Measurements from ENCODE around the gene MEPE. TPM values are rescaled to one million over a fixed set of nuclear protein-coding genes. Genes with fewer than 3 reads are reported as not detected.
"Not testable (repeated sequence)": the region's sequence is repeated elsewhere in the genome, so short reads cannot be mapped to it uniquely, and the experiment has no call there.

MEPE gene
- total RNA-seq, 1 donor = not detected

DNA sequence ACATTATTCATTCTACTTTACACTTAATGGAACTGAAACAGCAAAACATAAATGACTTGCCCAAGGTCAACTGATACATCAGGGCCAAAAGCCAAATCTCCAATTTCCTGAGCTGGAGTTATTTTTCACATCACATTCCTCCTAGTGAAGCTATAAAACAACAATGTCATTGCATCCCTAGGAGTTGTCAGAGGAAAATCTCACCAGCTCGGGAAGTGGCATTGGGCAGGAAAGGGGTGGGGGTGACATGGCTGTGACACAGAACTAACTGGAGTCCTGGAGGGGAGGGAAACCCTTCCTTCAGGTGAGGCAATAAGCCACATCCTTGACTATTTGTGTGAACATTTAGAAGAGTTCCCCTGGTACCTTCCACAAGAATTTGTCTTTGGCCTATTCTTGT lies 47.3 kb downstream of the MEPE start:
- no peak for DNase-seq (ENCODE audit: low read depth in 2 of 3, low spot score in 2 of 3)

GRCh38 chr4:87881115-87881514 lies 48.3 kb downstream of the MEPE start:
- DNase-seq (ENCODE audit: low read depth in 2 of 3, low spot score in 2 of 3) = no peak

- DNase-seq (ENCODE audit: low read depth in 2 of 3, low spot score in 2 of 3) = no peak
Observed at GRCh38 chr4:87882321-87882720, 49.6 kb downstream of the MEPE start.

DNA sequence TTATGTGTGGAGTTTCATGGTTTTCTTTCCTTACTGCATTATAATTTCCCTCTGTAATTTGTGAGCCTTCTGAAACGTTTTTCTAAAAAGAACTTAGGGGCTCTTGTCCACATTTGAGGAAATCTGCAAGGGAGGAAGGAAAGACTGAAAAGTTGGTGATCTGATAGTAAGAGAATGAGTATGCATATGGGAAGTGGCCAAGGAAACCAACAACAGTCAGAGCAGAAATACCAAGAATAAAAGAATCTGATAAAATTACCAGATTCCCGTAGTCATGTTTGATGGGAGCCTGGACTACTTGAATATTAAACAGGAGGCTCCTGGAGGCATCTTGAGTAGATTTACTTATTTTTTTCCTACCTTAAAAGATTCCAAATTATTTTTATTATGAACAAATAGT lies 50.1 kb downstream of the MEPE start:
- no peak for DNase-seq (ENCODE audit: low read depth in 2 of 3, low spot score in 2 of 3)

- peak in 2 of 3 donors; percentile 24 to 41 for DNase-seq (ENCODE audit: low read depth in 2 of 3, low spot score in 2 of 3)
Observed at GRCh38 chr4:87884976-87885549, 52.3 kb downstream of the MEPE start.

DNA sequence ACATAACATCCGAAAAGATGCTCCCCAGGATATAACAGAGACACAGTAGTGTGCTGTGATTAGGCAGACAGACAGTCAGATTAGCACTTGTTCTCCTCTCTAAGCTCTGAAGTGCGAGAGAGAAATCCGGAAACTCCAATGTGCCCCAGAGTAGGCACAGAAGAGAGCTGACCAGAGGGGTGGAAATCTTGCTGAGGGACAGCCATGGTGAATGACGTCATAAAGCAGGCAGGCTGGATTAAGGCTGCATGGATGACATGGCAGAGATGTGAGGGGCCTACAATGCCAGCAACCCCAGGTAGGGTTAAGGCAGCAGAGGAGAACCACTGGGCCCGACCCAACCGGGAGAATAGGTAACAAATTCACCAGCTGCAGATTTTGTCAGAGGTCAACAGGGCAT lies 53.3 kb downstream of the MEPE start:
- DNase-seq (ENCODE audit: low read depth in 2 of 3, low spot score in 2 of 3) = no peak

DNA sequence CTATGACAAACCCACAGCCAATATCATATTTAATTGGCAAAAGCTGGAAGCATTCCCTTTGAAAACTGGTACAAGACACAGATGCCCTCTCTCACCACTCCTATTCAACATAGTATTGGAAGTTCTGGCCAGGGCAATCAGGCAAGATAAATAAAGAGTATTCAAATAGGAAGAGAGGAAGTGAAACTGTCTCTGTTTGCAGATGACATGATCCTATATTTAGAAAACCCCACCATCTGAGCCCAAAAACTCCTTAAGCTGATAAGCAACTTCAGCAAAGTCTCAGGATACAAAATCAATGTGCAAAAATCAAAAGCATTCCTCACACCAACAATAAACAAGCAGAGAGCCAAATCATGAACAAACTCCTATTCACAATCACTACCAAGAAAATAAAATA lies 58.0 kb downstream of the MEPE start:
- DNase-seq (ENCODE audit: low read depth in 2 of 3, low spot score in 2 of 3) = not testable (repeated sequence)

- peak in 2 of 3 donors; percentile 53 to 74 for DNase-seq (ENCODE audit: low read depth in 2 of 3, low spot score in 2 of 3)
Observed at GRCh38 chr4:87895964-87896621, 63.3 kb downstream of the MEPE start.

Other genes starting within 250 kb of the MEPE start
- gene DSPP, start 224.4 kb upstream of the MEPE start, total RNA-seq = under 0.01 TPM
- gene DMP1, start 182.7 kb upstream of the MEPE start, total RNA-seq = not detected
- not detected for gene IBSP, start 33.4 kb upstream of the MEPE start, total RNA-seq
- gene SPP1, start 142.7 kb downstream of the MEPE start, total RNA-seq = 2.2 TPM
- 27.7 TPM for gene PKD2, start 174.7 kb downstream of the MEPE start, total RNA-seq